Right hindlimb (tissue), 1 donor: ENCODE results near the gene SMO.
"Not testable (repeated sequence)": the region's sequence is repeated elsewhere in the genome, so short reads cannot be mapped to it uniquely, and the experiment has no call there.

Experiments used
- DNase-seq: peaks from one replicate; pipeline ENCODE4 v3.0.0-alpha.2; 2018

SMO gene

GRCh38 chr7:129169686-129170440 lies 18.6 kb upstream of the SMO start:
- DNase-seq = no peak

- no peak for DNase-seq
These were observed 17.9 kb upstream of the SMO start for GRCh38 chr7:129170441-129171021.

- DNase-seq = not testable (repeated sequence)
These were observed 14.6 kb upstream of the SMO start for GRCh38 chr7:129173861-129174260.

GRCh38 chr7:129176916-129177710 lies 11.3 kb upstream of the SMO start:
- DNase-seq = no peak

GRCh38 chr7:129184981-129185670 lies 3.3 kb upstream of the SMO start:
- no peak for DNase-seq

GRCh38 chr7:129186749-129187260 lies 1.6 kb upstream of the SMO start:
- DNase-seq = no peak

- no peak for DNase-seq
These were observed 607 bp upstream of the SMO start for GRCh38 chr7:129187681-129188371.

GRCh38 chr7:129188892-129189660 lies 643 bp downstream of the SMO start:
- DNase-seq = peak; percentile 59

GRCh38 chr7:129189661-129190310 lies 1.4 kb downstream of the SMO start:
- no peak for DNase-seq

GRCh38 chr7:129191272-129191671 lies 2.8 kb downstream of the SMO start:
- no peak for DNase-seq

GRCh38 chr7:129193892-129194291 lies 5.5 kb downstream of the SMO start:
- no peak for DNase-seq

- DNase-seq = no peak
These were observed 9.3 kb downstream of the SMO start for GRCh38 chr7:129197771-129198170.

- DNase-seq = no peak
These were observed 11.0 kb downstream of the SMO start for GRCh38 chr7:129199406-129199805.

GRCh38 chr7:129202058-129202777 lies 13.8 kb downstream of the SMO start:
- no peak for DNase-seq

- DNase-seq = no peak
These were observed 14.8 kb downstream of the SMO start for GRCh38 chr7:129203050-129203741.

GRCh38 chr7:129205126-129205818 lies 16.8 kb downstream of the SMO start:
- DNase-seq = no peak

GRCh38 chr7:129205987-129206785 lies 17.8 kb downstream of the SMO start:
- no peak for DNase-seq

GRCh38 chr7:129208667-129209066 lies 20.2 kb downstream of the SMO start:
- no peak for DNase-seq
